GM18498 (cell line): ENCODE results near the gene IQSEC3.

Experiments used
- ATAC-seq: cut with Tn5 transposase; IDR thresholded peaks from one replicate; pipeline ENCODE4 v1.9.1; 2021; ENCODE audit warnings: mild to moderate bottlenecking, moderate library complexity; ENCODE audit not compliant: unreplicated experiment

Gene IQSEC3

DNA sequence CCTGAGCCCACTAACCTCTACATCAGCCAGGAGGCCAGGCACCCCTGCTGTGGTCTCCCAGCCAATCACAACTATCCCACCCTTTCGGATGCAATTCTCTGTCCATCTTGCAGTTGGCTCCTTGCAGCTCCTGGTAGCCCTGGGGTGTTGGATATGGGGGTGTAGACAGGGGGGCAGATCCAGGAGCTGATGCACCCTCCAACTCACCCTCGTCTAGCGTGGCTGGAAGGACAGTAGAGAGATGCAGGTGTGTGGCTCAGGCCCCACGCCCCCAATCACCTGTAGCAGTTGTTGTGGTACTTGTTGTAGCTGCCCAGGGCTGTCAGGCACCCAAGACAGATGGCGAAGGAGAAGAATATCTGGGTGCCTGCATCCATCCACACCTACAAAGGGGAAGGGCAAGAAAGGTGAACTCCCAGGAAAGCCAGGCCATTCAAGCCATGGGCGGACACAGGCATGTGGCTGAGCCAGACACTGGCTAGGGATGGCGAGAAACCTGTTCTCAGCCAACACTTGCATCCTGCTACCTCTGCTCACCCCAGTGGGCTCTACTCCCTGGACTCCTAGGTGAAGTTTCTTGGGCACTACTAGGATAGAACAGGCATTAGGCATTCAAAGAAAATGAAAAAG, 160.8 kb downstream of the IQSEC3 start:
- no peak for ATAC-seq
